Stomach (tissue), 9 donors: ENCODE data around the gene UBD. TPM values are rescaled to one million over a fixed set of nuclear protein-coding genes. Genes with fewer than 3 reads are reported as not detected.
A peak's percentile ranks its signal among the peaks of the same experiment; 100 is the strongest.

Source experiments
- DNase-seq, 2 donors: peaks; one replicate each; pipeline versions ENCODE4 v3.0.0 to v3.0.0-alpha.2; 2013 to 2019
- H3K27ac ChIP-seq, 5 donors: fragments of 200-600 bp in 4 of 5; sonication (generic) in 4 of 5; one replicate each; pipeline ENCODE4 v1.5.1; 2013 to 2019; ENCODE audit warnings: mild to moderate bottlenecking in 1 of 5, moderate library complexity in 1 of 5
- H3K27me3 ChIP-seq, 3 donors: fragments of 200-600 bp; sonication (generic); one replicate each; pipeline ENCODE4 v1.5.1; 2017 to 2019; ENCODE audit warnings: mixed run types in 1 of 3
- H3K36me3 ChIP-seq, 4 donors: fragments of 200-600 bp; sonication (generic); 1 replicate in 3 of 4; 2 replicates in 1 of 4; pipeline ENCODE4 v1.5.1; 2016 to 2019
- H3K4me1 ChIP-seq, 4 donors: fragments of 200-600 bp; sonication (generic); one replicate each; pipeline ENCODE4 v1.5.1; 2016 to 2019
- H3K4me3 ChIP-seq, 4 donors: fragments of 200-600 bp; sonication (generic) in 3 of 4; one replicate each; pipeline ENCODE4 v1.5.1; 2016 to 2019; ENCODE audit warnings: mild to moderate bottlenecking in 1 of 4
- H3K9me3 ChIP-seq, 4 donors: fragments of 200-600 bp; sonication (generic); one replicate each; pipeline ENCODE4 v1.5.1; 2016 to 2019
- EP300 ChIP-seq: sonication (generic); formaldehyde crosslinking; IDR thresholded peaks from one replicate; pipeline ENCODE4 v1.6.1; 2017; ENCODE audit warnings: antibody characterized with exemption
- POLR2A ChIP-seq, 4 donors: fragments of 450-650 bp; IDR thresholded peaks; one replicate each; pipeline ENCODE4 v1.6.1; 2016; ENCODE audit warnings: antibody characterized with exemption in 4 of 4, control low read depth in 2 of 4, mild to moderate bottlenecking in 1 of 4, moderate library complexity in 1 of 4
- POLR2AphosphoS5 ChIP-seq, 3 donors: sonication (generic); formaldehyde crosslinking; IDR thresholded peaks; one replicate each; pipeline ENCODE4 v1.6.1; 2016; ENCODE audit warnings: antibody characterized with exemption in 3 of 3
- WGBS, 5 donors: extraction: QIAGEN DNeasy Blood & Tissue Kit in 3 of 5; methylation state at CpG; one replicate each; pipeline versions ENCODE4 v1.1.5 to v1.1.7; 2013 to 2018; 5-methylcytosine and 5-hydroxymethylcytosine counted together
- intact Hi-C: fragments of 100-400 bp; cut with DNase I; formaldehyde crosslinking; loops from one replicate; pipeline ENCODE4 v1.15.1; 2023; ENCODE audit warnings: low total_unique reads
- polyA plus RNA-seq, 3 donors: library from polyadenylated mRNA; stranded (reverse); fragments of 200-250 nt; gene quantifications; one replicate each; pipeline ENCODE4 v1.2.3, GENCODE V29; 2013
- total RNA-seq, 5 donors: library from RNA; depleted of rRNA; stranded (reverse); fragments of >200 nt; gene quantifications; one replicate each; pipeline versions ENCODE4 v1.1.0 to v1.2.3, GENCODE V29; 2014 to 2016
- TF ChIP-seq, protein P1 (sequence below), 7 experiments: fragments of 450-650 bp in 4 of 7; fragments of 200-600 bp in 3 of 7; sonication (generic) in 3 of 7; IDR thresholded peaks; one replicate each; pipeline ENCODE4 v1.5.1; 2016 to 2019; ENCODE audit warnings: antibody characterized with exemption in 7 of 7, control low read depth in 2 of 7, mild to moderate bottlenecking in 1 of 7
- donor health status: healthy with polysubstance abuse.
- donor health status: Bipolar disorder and iron deficiency.
- donor health status: healthy.

Gene UBD
- total and polyA plus RNA-seq, 8 donors = 4.0 to 65.8 (median 7.7) TPM; not detected in 3

DNA sequence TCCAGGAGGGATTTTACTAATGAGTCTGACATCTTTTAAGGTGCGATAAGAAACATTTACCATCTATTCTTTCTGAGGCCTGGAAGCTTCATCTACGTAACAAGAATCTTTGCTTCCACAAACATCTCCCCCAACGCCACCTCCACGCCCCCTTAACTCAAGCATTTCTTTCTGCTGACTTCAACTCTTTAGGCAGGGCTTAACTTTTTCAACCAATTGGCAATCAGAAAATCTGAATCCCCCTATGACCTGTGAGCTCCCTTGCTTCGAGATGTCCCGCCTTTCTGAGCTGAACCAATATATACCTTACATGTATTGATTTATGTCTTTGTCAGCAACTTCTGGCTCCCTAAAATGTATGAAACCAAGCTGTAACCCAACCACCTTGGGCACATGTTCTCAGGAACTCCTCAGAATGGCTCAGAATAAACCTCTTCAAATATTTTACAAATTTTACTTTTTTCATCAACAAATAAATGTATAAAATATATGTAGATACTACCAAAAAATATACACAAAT is 36.9 kb upstream of the UBD start:
- WGBS, 5 donors = 71 to 83% (median 77%) methylated on average over 6 of the region's 6 CpGs
- H3K27me3 ChIP-seq = peaks cover 0 to 29% (median 6%) of the 10 kb centered on the region in 3 donors
- H3K4me3 ChIP-seq = no peak overlapping the region
- intact Hi-C loops = no loop called here
- H3K27ac ChIP-seq = no peak overlapping the region
- H3K36me3 ChIP-seq = no peaks in the 10 kb centered on the region
- no peaks in the 10 kb centered on the region for H3K4me1 ChIP-seq
- DNase-seq = no peak
- no peaks in the 10 kb centered on the region for H3K9me3 ChIP-seq
- no peak for TF ChIP-seq POLR2AphosphoS5 (IDR thresholded peaks at IDR 0.05)
- TF ChIP-seq EP300 = no peak
- no peak for TF ChIP-seq POLR2A (IDR thresholded peaks at IDR 0.05)
- TF ChIP-seq, protein P1, sequence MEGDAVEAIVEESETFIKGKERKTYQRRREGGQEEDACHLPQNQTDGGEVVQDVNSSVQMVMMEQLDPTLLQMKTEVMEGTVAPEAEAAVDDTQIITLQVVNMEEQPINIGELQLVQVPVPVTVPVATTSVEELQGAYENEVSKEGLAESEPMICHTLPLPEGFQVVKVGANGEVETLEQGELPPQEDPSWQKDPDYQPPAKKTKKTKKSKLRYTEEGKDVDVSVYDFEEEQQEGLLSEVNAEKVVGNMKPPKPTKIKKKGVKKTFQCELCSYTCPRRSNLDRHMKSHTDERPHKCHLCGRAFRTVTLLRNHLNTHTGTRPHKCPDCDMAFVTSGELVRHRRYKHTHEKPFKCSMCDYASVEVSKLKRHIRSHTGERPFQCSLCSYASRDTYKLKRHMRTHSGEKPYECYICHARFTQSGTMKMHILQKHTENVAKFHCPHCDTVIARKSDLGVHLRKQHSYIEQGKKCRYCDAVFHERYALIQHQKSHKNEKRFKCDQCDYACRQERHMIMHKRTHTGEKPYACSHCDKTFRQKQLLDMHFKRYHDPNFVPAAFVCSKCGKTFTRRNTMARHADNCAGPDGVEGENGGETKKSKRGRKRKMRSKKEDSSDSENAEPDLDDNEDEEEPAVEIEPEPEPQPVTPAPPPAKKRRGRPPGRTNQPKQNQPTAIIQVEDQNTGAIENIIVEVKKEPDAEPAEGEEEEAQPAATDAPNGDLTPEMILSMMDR (IDR thresholded peaks at IDR 0.05) = no peak

DNA sequence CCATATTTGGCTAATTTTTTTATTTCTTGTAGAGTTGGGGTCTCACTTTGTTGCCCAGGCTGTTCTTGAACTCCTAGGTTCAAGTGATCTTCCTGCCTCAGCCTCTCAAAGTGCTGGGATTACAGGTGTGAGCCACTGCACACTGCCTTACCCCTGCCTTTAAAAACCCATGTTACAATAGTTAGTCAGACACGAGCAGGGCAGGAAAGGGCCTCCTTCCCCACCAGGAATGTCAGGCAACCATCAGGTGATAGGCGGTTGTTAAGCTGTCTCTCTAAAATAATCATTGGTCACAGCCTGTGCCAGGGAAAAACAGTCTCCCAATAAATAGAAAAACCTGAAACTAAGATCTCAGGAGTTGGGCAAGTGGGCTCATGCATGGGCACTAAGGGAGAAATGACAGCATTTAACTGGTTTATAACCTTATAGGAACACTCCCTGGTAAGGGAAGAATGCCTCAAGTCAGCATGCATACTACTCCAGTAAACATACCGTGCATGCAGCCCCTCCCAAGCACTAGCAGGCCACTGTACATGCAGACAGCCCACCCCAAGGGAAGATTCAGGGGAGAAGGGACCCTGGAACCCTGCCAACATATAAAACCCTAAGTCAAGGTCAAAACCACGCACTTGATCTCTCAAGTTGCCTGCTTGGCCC is 33.8 kb upstream of the UBD start:
- DNase-seq = peak in 1 of 2 donors; percentile 15
- no peak overlapping the region for H3K4me3 ChIP-seq

DNA sequence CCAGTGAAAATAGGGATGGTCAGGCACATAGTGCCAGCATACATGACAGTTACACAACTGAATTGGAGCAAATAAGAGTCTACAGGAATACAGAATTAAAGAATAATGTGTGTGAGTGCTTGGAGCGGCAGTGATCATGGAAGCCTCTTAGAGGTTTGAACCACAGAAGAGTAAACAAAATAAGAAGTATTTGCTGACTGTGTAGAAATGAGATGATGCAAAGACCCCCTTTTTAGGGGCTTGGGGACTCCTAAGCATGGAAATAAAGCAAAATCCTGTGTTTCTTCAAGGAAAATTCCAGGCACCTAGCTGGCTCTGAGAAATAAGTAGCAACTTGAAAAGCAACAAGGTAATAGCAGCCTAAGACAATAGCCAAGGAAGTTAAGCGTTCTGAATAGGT is 32.1 kb upstream of the UBD start:
- H3K4me1 ChIP-seq = no peaks in the 10 kb centered on the region
- H3K9me3 ChIP-seq = no peaks in the 10 kb centered on the region
- no peak overlapping the region for H3K4me3 ChIP-seq
- DNase-seq = no peak
- peaks cover 0 to 46% (median 6%) of the 10 kb centered on the region in 3 donors for H3K27me3 ChIP-seq
- intact Hi-C loops = no loop called here
- WGBS, 5 donors = 51 to 66% (median 59%) methylated on average over 2 of the region's 2 CpGs
- H3K27ac ChIP-seq = no peak overlapping the region
- no peaks in the 10 kb centered on the region for H3K36me3 ChIP-seq
- no peak for TF ChIP-seq POLR2AphosphoS5 (IDR thresholded peaks at IDR 0.05)
- TF ChIP-seq EP300 = no peak
- TF ChIP-seq, protein P1 (IDR thresholded peaks at IDR 0.05) = no peak
- TF ChIP-seq POLR2A (IDR thresholded peaks at IDR 0.05) = no peak

More for the DNA sequence above, 33.8 kb upstream of the UBD start:
- Histone ChIP-seq H3K27me3 (peaks cover 0 to 40% (median 6%) of the 10 kb centered on the region in 3 donors), H3K36me3 (no peaks in the 10 kb centered on the region), H3K27ac (no peak overlapping the region), H3K9me3 (no peaks in the 10 kb centered on the region), H3K4me1 (no peaks in the 10 kb centered on the region)
- WGBS, 5 donors = 14 to 27% (median 17%) methylated on average over 4 of the region's 4 CpGs
- no peak for TF ChIP-seq POLR2A (IDR thresholded peaks at IDR 0.05)
- intact Hi-C loops = no loop called here

DNA sequence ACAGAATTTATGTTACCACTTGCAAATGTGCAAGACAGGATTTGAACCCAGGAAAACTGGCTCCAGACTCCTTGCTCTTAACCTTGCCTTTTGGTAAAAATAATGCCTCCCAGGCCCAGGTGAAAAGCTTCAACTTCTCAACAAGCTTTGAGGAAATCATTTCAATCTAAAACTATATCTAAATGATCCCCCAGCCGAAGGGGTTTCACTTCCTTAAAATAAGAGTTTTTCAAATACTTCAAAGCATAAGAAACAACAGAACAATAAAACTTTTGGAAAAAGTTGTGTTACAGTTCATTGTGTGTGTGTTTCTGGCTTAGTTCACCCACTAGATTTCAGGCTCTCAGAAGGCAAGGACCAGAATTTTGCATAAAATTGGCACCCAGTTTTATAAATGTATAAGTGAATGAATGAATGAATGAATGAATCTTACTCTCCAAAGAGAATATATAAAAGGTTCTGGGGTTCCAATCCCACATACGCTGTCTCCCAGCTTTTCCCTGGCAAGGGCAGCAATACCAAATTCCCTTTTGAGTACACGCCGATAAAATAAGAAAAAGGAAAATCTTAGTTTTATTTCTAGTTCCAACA is 30.8 kb upstream of the UBD start:
- no peak overlapping the region for H3K27ac ChIP-seq
- intact Hi-C loops = no loop called here
- WGBS, 5 donors = 68 to 90% (median 86%) methylated on average over 4 of the region's 4 CpGs
- TF ChIP-seq, protein P1 (IDR thresholded peaks at IDR 0.05) = no peak
- TF ChIP-seq POLR2A (IDR thresholded peaks at IDR 0.05) (no peak), EP300 (no peak), POLR2AphosphoS5 (IDR thresholded peaks at IDR 0.05) (no peak)
- no peaks in the 10 kb centered on the region for H3K36me3 ChIP-seq
- DNase-seq = no peak
- H3K4me3 ChIP-seq = no peak overlapping the region
- no peaks in the 10 kb centered on the region for H3K9me3 ChIP-seq
- H3K4me1 ChIP-seq = no peaks in the 10 kb centered on the region
- peaks cover 0 to 39% (median 6%) of the 10 kb centered on the region in 3 donors for H3K27me3 ChIP-seq
